Activated CD4-positive, alpha-beta T cell treated with anti-CD3 and anti-CD28 coated beads, Interleukin-2, amount 50 U/mL, for 48 hours (primary cell): ENCODE data around the gene DGKB.

ENCODE experiments used
- DNase-seq, 2 experiments: peaks; one replicate each; pipeline ENCODE4 v3.0.0-alpha.2; 2020

Gene DGKB

GRCh38 chr7:14432924-14433323 is 469.6 kb downstream of the DGKB start:
- no peak for DNase-seq

GRCh38 chr7:14430926-14431325 is 471.6 kb downstream of the DGKB start:
- DNase-seq, result no peak

- no peak for DNase-seq
Observed at GRCh38 chr7:14425559-14425958, 477.0 kb downstream of the DGKB start.

GRCh38 chr7:14424675-14425074 is 477.9 kb downstream of the DGKB start:
- DNase-seq, result no peak

GRCh38 chr7:14420768-14421167 is 481.8 kb downstream of the DGKB start:
- DNase-seq, result no peak

GRCh38 chr7:14419531-14419930 is 483.0 kb downstream of the DGKB start:
- DNase-seq, result no peak

- DNase-seq, result no peak
Observed at GRCh38 chr7:14418633-14419032, 483.9 kb downstream of the DGKB start.

GRCh38 chr7:14414274-14414986 is 488.1 kb downstream of the DGKB start:
- DNase-seq, result no peak

- no peak for DNase-seq
Observed at GRCh38 chr7:14407246-14408015, 495.1 kb downstream of the DGKB start.

- no peak for DNase-seq
Observed at GRCh38 chr7:14403587-14403986, 499.0 kb downstream of the DGKB start.

- no peak for DNase-seq
Observed at GRCh38 chr7:14400271-14400670, 502.3 kb downstream of the DGKB start.

- DNase-seq, result no peak
Observed at GRCh38 chr7:14398526-14398925, 504.0 kb downstream of the DGKB start.

- DNase-seq, result no peak
Observed at GRCh38 chr7:14395860-14396259, 506.7 kb downstream of the DGKB start.

- DNase-seq, result no peak
Observed at GRCh38 chr7:14394786-14395185, 507.8 kb downstream of the DGKB start.

- DNase-seq, result no peak
Observed at GRCh38 chr7:14389595-14389994, 513.0 kb downstream of the DGKB start.

GRCh38 chr7:14389181-14389591 is 513.4 kb downstream of the DGKB start:
- no peak for DNase-seq

GRCh38 chr7:14385074-14385473 is 517.5 kb downstream of the DGKB start:
- DNase-seq, result no peak

GRCh38 chr7:14381936-14382335 is 520.6 kb downstream of the DGKB start:
- DNase-seq, result no peak

GRCh38 chr7:14381306-14381705 is 521.2 kb downstream of the DGKB start:
- DNase-seq, result no peak

- DNase-seq, result no peak
Observed at GRCh38 chr7:14380881-14381280, 521.7 kb downstream of the DGKB start.

GRCh38 chr7:14377646-14378266 is 524.8 kb downstream of the DGKB start:
- no peak for DNase-seq

GRCh38 chr7:14376711-14377110 is 525.8 kb downstream of the DGKB start:
- no peak for DNase-seq

- DNase-seq, result no peak
Observed at GRCh38 chr7:14375998-14376397, 526.6 kb downstream of the DGKB start.

GRCh38 chr7:14374336-14374735 is 528.2 kb downstream of the DGKB start:
- no peak for DNase-seq
